ENCODE measurements around the gene PAFAH1B2.

The PAFAH1B2 gene

DNA sequence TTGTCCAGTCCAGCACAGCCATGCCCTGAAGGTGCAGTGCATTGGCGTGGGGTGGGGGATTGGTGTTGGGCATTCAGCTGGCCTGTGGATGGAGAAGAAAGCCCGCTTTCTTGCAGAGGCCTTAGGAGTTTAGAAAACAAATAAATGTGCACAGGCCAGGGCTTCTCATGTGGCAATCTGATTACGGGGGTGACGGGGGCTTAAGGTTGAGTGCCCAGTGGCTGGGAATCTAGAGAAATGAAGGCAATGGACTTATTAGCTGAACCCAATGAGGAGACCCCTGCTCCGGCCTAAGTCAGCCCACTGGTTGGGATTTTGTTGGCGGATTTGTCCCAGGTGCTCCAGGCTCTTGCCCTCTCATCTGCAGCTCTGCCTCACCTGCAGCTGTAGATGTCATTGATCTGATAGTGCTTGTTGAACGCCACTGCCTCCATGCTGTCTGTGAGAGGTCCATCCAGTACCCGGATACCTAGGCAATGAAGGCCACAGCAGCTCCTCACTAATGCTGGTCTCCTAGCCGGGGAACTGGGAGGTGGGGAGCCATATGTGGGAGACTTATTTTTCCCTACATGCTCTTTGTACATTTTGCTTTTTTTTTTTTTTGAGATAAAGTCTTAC lies 81.6 kb downstream of the PAFAH1B2 start:
- DNase-seq = no peak
